Measurements from ENCODE around the gene VANGL1. TPM values are rescaled to one million over a fixed set of nuclear protein-coding genes. Genes with fewer than 3 reads are reported as not detected.

The VANGL1 gene
- total RNA-seq, 4 donors from 2014 or later: 9.5 to 22.2 (median 17.2) TPM

DNA sequence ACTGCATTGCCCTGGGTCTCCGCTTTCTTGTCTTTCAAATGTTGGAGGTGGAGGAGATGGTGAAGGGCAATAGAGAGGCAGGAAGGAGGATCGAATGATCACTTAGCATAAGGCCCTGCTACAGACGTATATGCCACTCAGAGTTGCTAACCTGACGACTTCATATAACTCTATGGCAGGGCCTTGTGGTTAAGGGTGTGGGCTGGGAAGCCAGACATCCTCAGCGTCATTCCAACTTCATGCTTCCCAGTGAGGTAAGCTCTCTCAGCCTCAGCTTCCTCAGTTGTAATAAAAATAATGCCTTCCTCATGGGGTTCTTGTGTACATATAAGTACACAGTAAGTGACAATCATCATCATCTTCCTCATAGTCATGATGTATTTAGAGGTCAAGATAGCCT lies 72.1 kb downstream of the VANGL1 start:
- WGBS, 2 donors: 66 to 68% methylated on average over 5 of the region's 5 CpGs
- no peak overlapping the region for H3K4me3 ChIP-seq (ENCODE audit: low read depth, poor library complexity, severe bottlenecking)
- intact Hi-C loops (cut with DNase I; ENCODE audit: low total_unique reads): no loop called here
- TF ChIP-seq, protein P1, sequence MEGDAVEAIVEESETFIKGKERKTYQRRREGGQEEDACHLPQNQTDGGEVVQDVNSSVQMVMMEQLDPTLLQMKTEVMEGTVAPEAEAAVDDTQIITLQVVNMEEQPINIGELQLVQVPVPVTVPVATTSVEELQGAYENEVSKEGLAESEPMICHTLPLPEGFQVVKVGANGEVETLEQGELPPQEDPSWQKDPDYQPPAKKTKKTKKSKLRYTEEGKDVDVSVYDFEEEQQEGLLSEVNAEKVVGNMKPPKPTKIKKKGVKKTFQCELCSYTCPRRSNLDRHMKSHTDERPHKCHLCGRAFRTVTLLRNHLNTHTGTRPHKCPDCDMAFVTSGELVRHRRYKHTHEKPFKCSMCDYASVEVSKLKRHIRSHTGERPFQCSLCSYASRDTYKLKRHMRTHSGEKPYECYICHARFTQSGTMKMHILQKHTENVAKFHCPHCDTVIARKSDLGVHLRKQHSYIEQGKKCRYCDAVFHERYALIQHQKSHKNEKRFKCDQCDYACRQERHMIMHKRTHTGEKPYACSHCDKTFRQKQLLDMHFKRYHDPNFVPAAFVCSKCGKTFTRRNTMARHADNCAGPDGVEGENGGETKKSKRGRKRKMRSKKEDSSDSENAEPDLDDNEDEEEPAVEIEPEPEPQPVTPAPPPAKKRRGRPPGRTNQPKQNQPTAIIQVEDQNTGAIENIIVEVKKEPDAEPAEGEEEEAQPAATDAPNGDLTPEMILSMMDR (IDR thresholded peaks at IDR 0.05): no peak
- no peak for TF ChIP-seq POLR2A (IDR thresholded peaks at IDR 0.05)
- no peak for DNase-seq (ENCODE audit: low spot score in 2 of 2)

DNA sequence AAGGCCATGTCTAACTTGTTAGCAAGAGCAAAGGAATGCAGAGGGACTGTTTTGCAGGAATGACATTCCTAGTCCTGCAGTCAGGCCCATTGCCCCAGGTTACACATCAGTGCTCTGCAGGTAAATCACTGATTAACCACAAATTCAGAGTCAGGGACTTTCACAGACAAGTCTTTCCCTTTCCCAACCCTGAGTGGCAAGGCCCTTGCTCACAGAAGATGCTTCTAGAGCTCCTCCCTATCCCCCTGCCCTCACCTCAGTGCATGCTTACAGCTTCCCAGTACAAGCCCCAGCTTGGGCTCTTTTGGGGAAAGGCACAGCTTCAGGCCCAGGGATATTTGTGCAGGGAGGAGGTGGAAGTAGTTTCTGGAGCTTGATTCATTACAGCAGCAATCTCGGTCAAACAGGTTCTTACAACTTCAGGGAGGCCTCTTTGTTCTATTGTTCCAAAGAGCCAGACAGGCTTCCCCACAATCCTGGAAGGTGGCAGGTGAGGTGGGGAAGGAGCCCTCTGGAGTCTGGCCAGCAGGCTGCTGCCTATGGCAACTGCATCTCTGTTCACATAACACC lies 72.9 kb downstream of the VANGL1 start:
- intact Hi-C loops (cut with DNase I; ENCODE audit: low total_unique reads): no loop called here
- no peak for TF ChIP-seq POLR2A (IDR thresholded peaks at IDR 0.05)
- TF ChIP-seq, protein P1 (IDR thresholded peaks at IDR 0.05): no peak
- 31 to 50% methylated on average over 1 of the region's 1 CpG for WGBS, 2 donors
- peak in 1 of 2 donors; percentile 55 for DNase-seq (ENCODE audit: low spot score in 2 of 2)
- no peak overlapping the region for H3K4me3 ChIP-seq (ENCODE audit: low read depth, poor library complexity, severe bottlenecking)

DNA sequence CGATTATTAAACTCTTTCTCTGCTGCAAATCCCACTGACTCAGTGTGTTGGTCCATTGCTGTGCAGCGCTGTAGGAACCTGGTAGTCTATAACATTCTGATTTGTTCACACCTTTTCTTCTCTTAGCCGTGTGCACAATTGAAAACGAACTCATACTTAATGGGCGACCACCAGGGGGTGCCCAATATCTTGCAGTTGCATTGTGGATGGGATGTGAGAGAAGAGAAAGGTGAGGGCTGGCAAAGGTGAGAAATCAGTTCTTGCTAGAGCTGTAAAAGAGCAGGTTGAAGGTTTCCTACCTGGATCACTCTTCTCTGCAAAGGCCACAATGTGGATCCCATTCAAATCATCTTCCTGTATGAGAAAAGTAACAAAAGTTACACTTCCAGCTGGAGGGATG lies 75.8 kb downstream of the VANGL1 start:
- no peak for DNase-seq (ENCODE audit: low spot score in 2 of 2)
- TF ChIP-seq, protein P1 (IDR thresholded peaks at IDR 0.05): no peak
- TF ChIP-seq POLR2A (IDR thresholded peaks at IDR 0.05): no peak
- no peak overlapping the region for H3K4me3 ChIP-seq (ENCODE audit: low read depth, poor library complexity, severe bottlenecking)
- intact Hi-C loops (cut with DNase I; ENCODE audit: low total_unique reads): no loop called here
- 55% methylated on average over 5 of the region's 5 CpGs for WGBS, 2 donors

DNA sequence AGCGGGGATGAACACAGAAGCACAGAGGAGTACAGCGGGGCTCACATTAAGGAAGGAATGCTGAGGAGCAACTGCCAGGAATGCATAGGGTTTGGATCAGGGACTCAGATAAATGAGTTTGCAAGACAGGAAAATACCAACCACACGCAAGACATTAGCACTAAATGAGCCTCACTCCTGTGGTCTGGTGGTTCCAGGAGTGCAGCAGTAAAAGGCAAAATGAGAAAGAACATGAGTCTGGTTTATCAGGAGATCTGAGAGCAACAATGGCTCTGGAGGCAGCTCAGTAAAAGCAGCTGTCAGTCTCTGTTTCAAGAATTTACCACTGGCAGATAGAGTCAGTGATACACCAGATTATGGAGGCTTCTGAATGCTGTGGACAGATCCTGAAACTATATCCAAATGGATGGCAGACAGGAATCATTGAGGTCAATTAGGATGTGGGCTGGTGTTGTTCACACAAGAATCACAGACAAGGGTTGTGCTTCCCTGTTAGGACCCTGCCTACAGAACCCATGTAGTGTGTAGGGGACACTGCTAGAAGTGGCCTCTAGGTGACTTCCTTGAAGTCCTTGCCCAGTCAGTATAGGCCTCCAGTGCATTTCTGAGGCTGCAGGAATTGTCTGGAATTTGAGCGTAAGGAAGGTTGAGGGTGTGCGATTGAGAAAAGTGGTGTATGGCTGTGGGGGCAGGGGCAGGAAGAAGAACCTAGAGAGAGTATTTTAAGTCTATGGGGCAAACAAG lies 76.4 kb downstream of the VANGL1 start:
- no peak overlapping the region for H3K4me3 ChIP-seq (ENCODE audit: low read depth, poor library complexity, severe bottlenecking)
- intact Hi-C loops (cut with DNase I; ENCODE audit: low total_unique reads): no loop called here
- WGBS, 2 donors: 78 to 84% methylated on average over 5 of the region's 5 CpGs
- TF ChIP-seq, protein P1 (IDR thresholded peaks at IDR 0.05): no peak
- TF ChIP-seq POLR2A (IDR thresholded peaks at IDR 0.05): no peak
- DNase-seq (ENCODE audit: low spot score in 2 of 2): no peak

DNA sequence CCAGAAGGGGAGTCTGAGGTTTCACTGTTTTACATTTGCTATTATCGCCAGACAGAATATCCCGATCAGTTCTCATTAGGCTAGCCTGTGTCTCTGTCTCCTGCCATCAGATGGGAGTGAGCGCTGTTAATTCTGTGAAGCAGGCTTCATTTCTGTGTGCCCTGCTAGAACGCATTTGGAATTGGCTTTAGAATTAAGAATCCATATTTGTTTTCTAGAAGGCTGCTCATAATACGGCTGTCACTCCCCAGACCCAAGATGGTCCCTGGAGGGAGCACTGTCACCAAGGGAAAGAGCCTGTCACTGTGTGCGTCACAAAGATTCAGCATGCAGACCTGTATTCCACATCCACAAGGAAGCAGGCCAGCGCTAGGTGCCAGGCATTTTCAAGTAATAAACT lies 77.5 kb downstream of the VANGL1 start:
- WGBS, 2 donors: 92 to 94% methylated on average over 7 of the region's 7 CpGs
- intact Hi-C loops (cut with DNase I; ENCODE audit: low total_unique reads): no loop called here
- TF ChIP-seq, protein P1 (IDR thresholded peaks at IDR 0.05): no peak
- no peak for TF ChIP-seq POLR2A (IDR thresholded peaks at IDR 0.05)
- no peak for DNase-seq (ENCODE audit: low spot score in 2 of 2)
- no peak overlapping the region for H3K4me3 ChIP-seq (ENCODE audit: low read depth, poor library complexity, severe bottlenecking)

Measured in lower leg skin (tissue), 4 donors.